HG02981 (cell line): ENCODE measurements around the gene C10orf67.

Source experiments
- ATAC-seq: cut with Tn5 transposase; IDR thresholded peaks from one replicate; pipeline ENCODE4 v1.9.1; 2021; ENCODE audit warnings: mild to moderate bottlenecking, moderate library complexity; ENCODE audit not compliant: unreplicated experiment

C10orf67 gene

DNA sequence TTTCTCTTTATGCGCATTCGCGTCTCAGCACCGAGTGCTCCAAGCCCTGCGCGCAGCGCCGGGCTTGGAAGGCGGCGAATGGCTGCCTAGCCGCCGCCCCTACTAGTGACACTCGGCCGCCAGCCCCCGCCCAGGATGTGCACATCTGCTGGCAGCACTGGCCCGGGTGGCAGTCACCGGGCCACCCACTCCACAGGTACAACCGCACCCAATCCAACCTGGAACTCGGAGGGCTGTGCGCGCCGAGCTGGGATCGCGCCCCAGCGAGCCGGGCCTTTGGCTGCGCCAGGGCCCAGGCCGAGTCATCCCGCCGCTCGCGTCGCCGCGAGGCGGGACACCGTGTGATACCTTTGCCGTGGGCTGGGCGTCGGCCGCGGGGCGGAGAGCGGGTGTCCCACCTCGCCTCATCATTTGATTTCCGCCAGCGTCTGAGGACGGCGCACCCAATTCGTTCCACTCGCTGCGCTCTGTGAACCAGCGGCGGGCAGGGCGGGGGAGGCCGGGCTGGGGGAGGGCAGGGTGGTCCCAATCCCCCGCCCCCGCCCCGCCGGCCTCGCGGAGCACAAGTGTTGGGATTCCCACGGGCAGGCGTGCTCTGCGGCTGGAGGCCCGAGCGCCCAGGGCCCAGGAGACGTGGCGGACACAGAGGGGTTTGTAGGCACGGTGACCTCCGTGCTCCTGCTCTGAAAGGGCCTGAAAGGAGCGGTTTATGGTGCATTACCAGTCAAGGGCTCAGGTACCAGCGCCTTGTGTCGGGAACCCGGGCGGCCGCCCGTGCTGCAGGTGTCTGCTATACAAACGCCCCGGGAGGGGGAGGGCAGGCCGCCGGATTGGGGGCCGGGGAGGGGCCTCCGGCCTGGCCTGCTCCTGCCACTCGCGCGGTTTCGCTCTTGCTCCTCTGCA, 170.3 kb downstream of the C10orf67 start:
- ATAC-seq: no peak

DNA sequence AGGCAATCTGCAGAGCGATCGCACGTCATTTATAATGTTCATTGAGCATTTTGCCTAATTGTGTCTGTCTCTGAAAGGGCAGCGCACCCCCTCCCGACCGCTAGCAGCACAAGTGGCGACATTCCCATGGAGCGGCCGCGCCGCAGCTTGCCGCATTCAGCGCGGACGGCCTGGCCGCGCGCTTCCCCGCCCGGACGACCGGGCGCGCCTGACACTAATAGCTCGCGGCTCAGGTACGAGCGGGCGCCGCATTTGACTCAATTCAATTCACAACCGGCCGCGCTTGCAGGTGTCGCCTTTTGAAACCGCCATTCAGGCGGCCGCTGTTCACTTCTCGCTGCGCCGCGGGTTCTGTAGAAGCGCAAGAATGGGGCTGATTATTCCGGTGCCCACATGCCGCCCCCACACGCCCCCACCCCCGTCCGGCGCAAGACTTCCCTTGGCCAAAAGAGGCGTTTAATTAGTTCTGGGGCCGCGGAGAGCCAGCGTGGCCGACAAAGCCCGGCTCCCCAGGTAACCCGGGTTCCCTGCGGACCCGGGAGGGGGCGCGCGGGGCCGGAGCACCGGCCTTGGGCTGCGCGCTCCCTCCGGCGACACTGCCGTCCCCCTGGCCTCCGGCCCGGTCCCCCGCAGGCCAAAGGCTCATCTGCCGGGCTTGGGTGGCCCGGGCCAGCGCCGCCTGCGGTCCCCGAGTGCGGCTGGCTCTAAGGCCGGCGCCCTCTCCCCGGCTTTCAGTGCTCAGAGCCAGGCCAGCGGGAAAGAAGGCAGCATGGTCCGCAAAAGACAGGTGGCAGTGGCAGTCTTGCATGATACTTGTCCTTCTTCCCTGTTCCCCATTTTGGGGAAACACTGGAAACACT, 171.2 kb downstream of the C10orf67 start:
- ATAC-seq: no peak

DNA sequence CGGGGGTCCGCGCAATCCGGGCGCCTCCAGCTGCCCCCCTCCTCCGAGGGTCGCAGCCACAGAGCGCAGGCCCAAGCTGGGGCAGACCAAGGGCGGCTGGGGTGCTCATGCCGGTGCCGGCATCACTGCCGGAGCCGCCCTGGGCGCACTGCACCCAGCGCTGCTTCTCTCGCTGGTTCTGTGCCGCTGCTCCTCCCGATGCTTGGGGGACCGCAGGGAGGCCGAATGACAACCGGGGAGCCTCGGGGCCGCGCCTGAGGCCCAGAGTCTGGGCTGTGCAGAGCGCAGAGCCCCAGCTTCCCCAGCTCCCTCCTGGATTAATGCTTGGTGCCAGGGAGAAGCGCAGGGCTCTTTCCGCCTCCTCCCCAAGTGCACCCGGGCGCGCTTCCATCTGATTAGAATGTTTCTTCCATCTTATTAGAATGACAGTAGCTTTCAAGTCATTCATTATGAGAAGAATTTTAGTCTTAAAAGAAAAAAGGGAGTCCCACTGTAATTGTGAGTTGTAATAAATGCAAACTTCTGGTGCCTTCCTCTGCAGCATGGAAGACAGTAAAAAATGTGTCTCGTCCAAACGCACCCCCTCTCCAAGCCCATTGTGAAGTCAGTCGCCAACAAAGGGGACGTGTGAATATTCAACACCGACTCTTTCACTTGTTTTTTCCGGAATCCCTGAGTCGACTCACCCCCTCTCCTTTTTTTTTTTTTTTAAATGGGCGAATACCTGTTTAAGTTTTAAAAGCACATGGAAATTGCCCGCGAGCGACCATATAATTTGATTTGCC, 172.0 kb downstream of the C10orf67 start:
- no peak for ATAC-seq

DNA sequence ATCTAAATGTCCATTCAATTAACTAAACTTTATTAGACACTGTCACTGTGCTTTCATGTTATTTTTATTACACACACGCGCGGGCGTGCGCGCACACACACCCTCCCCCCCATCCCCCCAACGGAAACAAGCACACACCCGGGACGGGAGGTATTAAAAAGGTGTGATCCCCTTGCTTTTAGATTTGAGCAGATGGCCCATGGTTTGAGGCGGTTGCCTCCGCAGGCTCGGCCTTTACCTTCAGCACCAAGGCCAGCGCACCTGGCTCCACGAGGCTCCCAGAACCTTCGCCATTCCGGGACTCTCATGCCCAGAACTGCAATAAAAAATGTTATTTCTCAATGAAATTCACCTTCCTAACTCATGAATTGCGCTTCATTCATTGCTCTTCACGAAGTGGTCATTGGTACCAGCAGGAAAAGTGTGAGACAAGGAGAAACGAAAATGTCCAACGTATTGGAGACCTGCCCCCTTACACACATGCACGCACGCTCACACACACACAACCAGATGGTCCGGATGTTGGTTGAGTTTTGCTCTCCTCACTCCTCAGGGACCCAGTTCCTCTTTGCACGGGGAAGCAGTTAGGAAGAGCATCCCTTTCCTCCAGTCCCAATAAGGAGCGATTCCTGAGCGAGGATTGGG, 173.2 kb downstream of the C10orf67 start:
- ATAC-seq: no peak

DNA sequence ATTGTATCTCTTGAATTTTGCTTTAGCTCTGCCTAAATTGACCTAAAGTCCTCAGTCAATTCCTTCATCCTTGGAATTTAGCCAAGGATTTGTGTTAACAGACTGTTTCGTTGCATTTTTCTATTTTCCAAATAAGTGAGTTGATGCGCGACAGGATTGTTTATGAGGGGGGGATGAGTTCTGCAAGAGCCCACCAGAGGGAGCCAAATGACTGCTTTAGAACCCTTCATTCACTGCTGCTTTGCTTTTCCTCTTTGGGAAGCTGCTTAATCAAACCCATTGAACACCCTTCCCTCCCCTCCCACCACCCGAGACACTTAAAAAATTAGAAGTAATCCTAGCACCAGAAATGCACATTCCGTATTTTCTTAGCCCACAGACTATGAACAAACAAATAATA, 186.2 kb downstream of the C10orf67 start:
- ATAC-seq: peak; percentile 65

DNA sequence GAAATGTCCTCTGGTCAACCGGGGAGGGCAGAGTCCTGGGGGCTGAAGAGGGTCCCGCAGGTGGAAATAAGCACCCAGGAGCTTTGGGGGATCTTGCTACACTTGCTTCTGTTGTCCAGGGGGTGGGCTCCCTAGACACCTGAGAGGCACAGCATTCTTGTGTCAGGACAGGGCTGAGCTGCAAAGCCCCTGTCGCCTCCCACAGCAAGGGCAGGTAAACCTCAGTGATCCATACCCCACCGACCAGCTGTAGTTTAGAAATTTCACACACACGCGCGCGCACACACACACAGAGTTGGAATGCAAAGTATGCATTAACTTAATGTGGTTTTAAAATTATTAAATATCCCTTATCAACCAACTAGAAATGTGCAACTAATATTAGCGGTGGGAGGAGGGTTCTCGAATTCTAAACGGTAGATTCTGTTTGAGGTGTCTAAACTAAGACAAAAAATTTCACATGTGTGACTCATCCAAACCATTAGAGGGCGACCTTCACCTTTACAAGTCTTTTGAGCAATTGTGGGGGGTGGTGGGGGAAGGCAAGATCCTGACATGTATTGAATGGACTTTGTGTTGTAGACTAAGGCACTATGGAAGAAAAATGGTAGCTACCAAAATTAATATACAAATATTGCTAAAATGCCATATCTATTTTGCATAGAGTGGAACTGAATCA, 186.8 kb downstream of the C10orf67 start:
- peak; percentile 54 for ATAC-seq

DNA sequence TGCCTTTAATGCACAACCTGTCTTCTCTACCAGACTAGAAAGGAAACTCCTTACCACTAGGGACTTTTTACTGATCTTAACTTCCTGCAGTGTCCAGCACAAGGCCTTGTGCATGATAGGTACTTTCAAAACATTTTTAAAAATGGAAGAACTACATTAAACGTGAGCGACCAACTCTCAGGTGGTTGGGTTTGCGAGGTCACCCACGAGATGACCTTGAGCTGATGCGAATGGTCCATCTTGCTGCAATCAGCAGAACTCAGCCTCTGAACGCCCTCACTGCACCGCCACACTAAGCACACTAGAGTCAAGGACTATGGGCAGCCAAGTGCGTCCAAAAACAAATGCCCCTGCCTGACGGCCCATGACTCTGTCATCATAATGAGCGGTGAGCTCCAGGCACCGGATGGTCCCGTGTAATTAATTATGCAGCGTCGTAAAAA, 187.3 kb downstream of the C10orf67 start:
- no peak for ATAC-seq

DNA sequence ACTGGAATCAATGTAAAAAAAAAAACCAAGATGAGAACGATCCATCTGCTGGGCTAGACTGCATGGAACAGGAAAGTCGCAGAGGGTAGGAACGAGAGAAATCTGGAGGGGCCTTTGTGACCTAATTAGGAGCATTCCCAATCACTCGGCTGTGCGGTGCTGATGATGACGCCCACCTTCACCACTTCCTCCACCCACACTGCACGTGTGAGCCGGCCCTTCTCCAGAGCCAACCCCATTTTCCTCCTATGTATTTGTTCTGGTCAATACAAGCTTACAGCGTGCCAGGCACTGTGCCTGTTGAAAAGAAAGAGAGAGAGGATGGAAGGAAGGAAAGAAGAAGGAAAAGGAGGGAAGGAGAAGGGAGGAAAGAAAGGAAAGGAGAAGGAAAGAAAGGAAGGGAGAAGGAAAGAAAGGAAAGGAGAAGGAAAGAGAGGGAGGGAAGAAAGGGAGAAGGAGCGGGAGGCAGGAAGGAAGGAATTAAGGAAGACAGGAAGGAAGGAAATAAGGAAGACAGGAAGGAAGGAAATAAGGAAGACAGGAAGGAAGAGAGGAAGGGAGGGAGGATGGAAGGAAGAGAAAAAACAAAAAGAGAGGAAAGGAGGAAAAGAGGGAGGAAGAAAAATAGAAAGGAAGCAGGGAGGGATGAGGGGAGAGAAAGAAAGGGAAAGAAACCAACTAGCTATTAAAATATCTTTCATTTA, 188.0 kb downstream of the C10orf67 start:
- no peak for ATAC-seq

DNA sequence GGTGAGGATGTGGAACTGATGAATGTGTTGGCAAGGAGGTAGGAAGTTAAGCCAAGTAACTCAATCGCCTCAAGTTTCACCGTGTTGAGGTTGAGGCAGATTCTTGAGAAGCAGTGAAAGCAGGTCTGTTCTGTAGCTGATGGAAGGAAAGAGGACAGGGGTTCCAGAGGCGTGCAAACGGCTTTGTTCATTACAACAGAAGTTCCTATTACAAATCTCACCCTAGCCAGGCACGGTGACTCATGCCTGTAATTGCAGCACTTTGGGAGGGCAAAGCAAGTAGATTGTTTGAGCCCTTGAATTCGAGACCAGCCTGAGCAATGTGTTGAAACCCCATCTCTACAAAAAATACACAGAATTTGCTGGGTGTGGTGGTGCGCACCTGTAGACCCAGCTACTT, 189.4 kb downstream of the C10orf67 start:
- no peak for ATAC-seq
